GM19468 (cell line): ENCODE data around the gene CENPU.
"Not testable (repeated sequence)": the region's sequence is repeated elsewhere in the genome, so short reads cannot be mapped to it uniquely, and the experiment has no call there.

Experiments
- ATAC-seq: cut with Tn5 transposase; IDR thresholded peaks from one replicate; pipeline ENCODE4 v1.9.1; 2021; ENCODE audit warnings: mild to moderate bottlenecking, moderate library complexity, moderate number of reproducible peaks; ENCODE audit not compliant: unreplicated experiment; ENCODE audit errors: extremely low read depth

The CENPU gene

DNA sequence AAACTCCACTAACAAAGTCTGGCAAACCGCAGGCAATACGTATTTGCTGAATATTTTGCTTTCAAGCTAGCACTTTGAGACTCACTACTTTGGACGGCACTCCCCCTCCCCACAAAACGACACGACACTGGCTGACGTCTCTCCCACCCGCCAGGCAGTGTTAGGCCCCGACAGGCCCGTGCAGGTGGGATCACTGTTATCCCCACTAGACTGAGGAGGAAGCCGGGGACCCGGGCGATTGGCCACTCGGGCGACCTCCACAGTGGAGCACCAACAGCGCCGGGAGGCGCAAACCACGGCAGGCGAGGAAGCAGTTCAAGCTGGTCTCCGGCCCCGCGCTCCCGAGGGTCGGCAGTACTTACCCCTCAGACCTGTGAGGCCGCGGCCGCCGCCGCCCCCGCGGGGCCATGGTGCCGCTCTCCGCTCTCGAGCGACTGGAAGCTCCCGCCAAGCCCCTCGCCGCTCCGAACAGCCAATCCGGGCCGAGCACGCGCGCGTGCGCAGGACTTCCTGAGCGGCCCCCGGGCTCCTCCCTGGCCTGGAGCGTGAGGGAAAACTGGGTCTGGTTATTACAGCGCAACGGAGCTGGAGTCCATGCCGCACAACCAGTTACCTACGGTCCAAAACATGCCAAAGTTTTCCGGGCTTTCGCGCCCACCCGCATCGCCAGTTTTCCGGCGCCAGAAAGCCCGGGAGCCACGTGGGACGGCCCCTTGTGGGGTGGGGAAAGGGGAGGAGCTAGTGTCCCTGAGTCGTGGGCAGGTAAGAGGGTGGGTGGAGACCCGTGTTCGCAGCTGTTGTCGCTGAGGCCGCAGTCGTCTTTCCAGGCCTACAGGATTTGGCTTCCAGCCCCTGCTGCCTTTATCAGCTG lies at the start of gene CENPU:
TSS of gene CENPU (minus strand) at position 443 of the 871 bp plus-strand sequence. CDS start at position 409, 34 bp downstream.
- ATAC-seq: peak; percentile 92

- no peak for ATAC-seq
Observed at GRCh38 chr4:184782731-184783373, 49.0 kb upstream of the CENPU start.

DNA sequence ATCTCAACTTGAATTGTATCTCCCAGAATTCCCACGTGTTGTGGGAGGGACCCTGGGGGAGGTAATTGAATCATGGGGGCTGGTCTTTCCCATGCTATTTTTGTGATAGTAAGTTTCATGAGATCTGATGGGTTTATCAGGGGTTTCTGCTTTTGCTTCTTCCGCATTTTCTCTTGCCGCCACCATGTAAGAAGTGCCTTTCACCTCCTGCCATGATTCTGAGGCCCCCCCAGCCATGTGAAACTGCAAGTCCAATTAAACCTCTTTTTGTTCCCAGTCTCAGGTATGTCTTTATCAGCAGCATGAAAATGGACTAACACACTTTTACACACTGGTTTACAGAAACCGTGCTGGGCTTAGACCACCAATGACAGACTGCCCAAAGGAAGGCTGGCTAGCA lies 45.3 kb upstream of the CENPU start:
- ATAC-seq: not testable (repeated sequence)

- no peak for ATAC-seq
Observed at GRCh38 chr4:184778325-184778724, 44.4 kb upstream of the CENPU start.

DNA sequence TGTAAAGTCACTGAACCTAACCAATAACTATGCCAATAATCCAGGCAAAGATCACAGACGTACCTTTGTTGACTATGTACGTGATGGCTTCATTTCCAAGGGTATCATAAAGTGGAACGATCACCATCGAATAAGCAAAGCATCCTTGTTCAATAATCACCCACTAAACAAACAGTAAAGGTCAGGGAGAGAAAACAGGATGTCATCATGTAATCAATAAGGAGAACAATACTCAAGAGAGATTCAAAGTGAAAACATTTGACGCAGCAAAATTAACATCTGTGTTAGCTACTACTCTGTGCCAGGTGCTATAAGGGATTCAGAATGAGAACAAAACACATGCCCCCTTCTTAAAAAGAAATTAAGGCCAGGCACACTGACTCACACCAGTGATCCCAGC lies 42.9 kb upstream of the CENPU start:
- no peak for ATAC-seq

DNA sequence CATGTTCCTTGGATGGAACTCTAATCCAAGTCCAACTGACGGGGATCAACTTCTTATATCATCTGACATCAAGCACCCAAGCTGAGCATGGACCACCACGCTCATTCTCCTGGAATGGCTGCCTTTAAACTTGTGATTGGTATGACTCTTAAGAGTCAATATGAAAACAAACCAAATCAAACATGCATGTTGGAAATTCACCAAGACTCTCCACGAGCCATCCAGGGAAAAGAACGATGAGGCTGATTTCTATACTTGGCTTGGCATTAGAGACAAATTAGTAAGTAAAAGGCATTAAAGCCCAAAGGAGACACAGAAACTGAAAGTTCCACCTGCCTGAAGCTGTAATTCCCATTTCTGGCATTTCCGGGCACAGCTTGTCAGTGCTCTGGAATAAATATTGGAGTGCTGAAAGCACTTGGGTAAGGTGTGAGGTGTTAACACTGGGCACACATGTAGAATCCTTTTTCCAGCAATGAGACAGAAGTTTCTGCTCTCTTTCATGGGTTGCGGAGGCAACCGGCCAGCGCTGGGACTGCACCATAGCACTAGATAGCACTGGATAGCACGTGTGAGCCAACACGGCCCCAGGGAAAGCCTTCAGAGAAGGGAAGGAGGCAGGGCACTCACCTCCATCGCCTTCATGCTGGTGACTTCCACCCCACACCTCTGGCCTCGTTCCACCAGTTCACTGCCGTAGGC lies 42.1 kb upstream of the CENPU start:
- no peak for ATAC-seq

GRCh38 chr4:184774152-184774551 lies 40.3 kb upstream of the CENPU start:
- ATAC-seq: no peak

GRCh38 chr4:184771416-184771815 lies 37.5 kb upstream of the CENPU start:
- ATAC-seq: no peak

DNA sequence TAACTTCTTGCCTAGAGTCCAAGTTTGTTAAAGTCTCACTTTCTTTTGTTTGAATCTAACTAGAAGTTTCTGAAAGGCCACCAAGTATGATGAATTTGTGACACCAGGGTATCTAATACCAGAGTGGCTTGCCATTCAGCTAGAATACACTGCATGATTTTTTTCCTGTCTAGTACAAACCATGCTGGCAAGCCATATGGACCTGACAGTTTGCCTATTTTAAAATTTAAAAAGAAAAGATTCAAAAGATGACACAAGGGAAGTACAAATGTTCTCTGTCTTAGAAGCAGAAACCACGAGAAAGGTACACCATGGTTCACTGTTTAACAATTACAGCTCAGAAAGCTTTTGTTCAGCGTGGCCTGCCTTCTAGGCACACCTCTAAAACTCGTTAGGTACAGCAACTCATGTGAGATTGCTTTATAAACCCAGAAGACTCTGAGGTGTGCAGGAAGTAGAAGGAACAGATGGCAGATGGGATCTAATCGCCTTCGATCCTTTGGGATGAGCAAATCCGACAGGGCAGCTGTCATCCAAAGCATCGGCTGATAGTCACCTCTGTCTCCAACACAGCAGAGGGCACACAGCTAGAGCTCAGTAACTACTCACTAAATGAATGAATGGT lies 35.4 kb upstream of the CENPU start:
- ATAC-seq: no peak

DNA sequence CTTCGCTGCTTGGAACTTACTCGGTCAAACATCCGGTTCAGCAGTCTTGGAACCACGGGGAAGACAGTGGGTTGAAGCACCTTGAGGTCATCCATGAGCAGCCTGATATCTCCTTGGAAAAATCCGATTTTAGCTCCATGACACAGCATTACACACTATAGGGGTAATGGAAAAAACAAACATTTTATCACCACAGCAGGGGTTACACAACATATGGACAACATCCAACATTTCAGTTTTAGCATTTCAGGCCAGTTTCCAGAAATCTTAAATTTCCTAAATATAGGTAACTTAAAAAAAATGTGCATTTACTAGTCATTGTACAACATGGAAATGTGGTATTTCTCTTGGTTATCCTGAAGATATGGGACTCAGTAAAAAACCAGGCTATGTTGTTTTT lies 34.4 kb upstream of the CENPU start:
- no peak for ATAC-seq

DNA sequence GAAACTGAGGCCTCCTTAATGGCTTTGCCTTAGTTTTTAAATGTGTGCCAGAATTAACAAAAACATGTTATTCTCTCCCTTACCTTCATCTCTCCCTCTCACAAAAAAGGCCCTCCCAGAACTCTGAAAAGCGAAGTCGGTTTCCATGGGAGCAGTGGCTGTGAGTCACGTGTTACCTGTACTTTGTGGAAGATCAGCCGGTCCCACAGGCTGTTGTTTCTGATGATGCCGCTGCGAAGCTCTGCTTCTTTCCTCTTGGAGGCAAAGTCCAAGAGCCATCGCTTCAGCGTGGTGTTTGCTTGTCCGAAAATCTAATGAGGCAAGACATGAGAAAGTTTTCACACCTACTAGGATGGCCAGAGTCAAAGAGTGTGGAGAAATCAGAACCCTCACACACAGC lies 32.5 kb upstream of the CENPU start:
- ATAC-seq: no peak

DNA sequence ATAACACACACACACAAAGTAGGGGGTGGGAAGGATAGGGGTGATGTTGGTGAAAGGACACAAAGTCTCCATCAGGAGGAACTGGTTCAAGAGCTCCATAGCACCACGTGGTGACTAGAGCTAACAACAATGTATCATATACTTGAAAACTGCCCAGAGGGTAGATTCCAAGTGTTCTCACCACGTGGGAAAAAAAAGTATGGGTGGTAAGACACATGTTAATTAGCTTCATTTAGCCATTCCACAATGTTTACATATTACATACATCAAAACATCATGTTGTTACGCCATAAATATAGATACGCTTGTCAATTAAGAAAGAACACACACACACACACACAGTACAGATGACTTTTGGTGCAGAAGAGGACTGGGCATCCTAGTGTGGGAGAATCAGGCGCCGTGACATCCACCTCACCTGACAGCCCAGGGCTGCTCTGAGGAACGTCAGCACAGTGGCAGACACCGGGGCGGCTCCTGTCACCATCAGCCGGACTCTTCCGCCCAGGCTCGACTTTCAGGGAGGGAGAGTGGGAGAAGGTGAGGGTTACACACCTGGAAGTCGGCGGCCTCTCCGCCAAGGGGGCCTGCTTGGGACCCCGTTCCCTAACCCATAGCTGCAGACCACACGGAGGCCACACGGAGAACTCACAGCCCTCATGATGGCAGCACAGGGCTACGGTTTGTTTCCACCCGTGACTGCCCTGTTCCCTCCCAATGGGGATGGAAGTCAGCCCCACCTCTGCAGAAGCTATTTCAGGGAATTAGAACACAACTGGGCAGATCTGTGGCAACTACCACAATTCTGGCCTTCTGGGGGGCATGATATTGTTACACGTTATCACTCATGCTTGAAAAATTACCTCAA lies 31.8 kb upstream of the CENPU start:
- ATAC-seq: no peak

DNA sequence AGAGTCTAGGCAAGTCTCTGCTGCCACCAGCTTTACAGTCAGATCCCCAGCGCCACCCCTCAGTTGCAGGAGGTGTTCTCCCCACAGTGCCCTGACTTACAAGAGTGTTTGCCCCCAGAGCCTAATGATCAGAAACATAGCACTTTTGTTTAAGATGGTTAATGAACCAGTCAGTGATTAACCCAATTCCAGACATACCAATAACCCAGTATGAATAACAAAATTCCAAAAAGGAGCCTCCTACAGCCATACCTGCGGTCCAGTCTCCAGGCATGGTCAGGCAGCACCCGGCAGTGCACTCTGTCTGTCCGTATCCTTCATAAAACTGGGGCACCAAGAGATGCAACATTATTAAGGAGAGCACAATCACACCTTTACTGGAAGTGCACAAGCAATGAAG lies 30.7 kb upstream of the CENPU start:
- no peak for ATAC-seq

- ATAC-seq: no peak
Observed at GRCh38 chr4:184763150-184763780, 29.4 kb upstream of the CENPU start.

GRCh38 chr4:184762100-184762499 lies 28.2 kb upstream of the CENPU start:
- ATAC-seq: peak; percentile 75

- ATAC-seq: no peak
Observed at GRCh38 chr4:184760681-184761080, 26.8 kb upstream of the CENPU start.

DNA sequence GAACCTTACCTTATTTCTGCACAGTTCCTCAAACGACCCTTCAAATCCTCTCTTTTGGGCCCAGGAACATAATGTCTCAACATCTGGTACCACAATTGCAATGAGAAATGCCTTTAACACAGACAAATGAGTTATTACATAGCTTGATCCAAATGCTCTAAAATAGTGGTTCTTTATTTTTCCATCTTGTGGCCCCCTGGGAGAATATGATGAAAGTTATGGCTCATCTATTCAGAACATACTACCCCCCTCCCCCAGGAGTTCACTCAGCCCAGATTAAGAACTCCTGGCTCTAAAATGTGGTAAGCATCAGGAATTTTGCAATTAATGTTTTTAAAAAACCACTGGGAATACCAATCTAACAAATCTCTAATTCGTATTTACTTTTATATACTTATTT lies 23.9 kb upstream of the CENPU start:
- no peak for ATAC-seq

GRCh38 chr4:184756399-184756798 lies 22.5 kb upstream of the CENPU start:
- ATAC-seq: no peak

GRCh38 chr4:184755278-184755677 lies 21.4 kb upstream of the CENPU start:
- no peak for ATAC-seq
